ENCODE measurements around the gene NCMAP.
A peak's percentile ranks its signal among the peaks of the same experiment; 100 is the strongest.

- TF ChIP-seq, protein P1, sequence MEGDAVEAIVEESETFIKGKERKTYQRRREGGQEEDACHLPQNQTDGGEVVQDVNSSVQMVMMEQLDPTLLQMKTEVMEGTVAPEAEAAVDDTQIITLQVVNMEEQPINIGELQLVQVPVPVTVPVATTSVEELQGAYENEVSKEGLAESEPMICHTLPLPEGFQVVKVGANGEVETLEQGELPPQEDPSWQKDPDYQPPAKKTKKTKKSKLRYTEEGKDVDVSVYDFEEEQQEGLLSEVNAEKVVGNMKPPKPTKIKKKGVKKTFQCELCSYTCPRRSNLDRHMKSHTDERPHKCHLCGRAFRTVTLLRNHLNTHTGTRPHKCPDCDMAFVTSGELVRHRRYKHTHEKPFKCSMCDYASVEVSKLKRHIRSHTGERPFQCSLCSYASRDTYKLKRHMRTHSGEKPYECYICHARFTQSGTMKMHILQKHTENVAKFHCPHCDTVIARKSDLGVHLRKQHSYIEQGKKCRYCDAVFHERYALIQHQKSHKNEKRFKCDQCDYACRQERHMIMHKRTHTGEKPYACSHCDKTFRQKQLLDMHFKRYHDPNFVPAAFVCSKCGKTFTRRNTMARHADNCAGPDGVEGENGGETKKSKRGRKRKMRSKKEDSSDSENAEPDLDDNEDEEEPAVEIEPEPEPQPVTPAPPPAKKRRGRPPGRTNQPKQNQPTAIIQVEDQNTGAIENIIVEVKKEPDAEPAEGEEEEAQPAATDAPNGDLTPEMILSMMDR (conservative IDR thresholded peaks at IDR 0.05; ENCODE audit: low read depth, low read length), result peak; percentile 82
- TF ChIP-seq EZH2 (IDR thresholded peaks at IDR 0.05; ENCODE audit: borderline replicate concordance, low read depth, low read length, poor library complexity, severe bottlenecking), result no peak
Measured at GRCh38 chr1:24635195-24635843, 79.4 kb downstream of the NCMAP start.
